ENCODE results near the gene CMTM5.

DNA sequence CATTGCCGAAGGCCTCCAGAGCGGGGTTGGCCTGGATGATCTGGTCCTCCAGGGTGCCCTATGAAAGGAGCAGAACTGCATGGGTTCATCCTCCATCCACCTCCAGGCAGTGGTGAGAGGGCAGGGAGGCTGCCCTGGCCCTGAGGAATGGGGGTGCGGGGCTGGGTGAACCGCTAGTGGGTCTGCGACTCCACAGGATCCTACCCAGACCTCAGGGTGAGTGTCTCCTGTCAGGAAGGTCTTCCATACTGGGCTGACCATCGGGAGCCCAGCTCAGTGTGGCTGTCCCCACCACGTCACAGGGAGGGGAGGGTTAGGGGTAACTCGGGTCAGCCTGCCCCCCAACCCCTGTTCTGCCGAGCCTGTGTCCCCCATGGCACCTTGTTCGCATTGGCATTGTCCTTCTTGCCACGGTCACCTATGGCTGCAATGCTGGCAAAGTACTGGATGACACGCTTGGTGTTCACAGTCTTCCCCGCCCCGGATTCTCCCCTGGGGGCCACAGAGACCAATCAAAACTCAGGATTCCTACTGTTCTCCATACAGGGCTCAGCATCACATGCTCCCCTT is 27.6 kb downstream of the CMTM5 start:
- TF ChIP-seq, protein P1, sequence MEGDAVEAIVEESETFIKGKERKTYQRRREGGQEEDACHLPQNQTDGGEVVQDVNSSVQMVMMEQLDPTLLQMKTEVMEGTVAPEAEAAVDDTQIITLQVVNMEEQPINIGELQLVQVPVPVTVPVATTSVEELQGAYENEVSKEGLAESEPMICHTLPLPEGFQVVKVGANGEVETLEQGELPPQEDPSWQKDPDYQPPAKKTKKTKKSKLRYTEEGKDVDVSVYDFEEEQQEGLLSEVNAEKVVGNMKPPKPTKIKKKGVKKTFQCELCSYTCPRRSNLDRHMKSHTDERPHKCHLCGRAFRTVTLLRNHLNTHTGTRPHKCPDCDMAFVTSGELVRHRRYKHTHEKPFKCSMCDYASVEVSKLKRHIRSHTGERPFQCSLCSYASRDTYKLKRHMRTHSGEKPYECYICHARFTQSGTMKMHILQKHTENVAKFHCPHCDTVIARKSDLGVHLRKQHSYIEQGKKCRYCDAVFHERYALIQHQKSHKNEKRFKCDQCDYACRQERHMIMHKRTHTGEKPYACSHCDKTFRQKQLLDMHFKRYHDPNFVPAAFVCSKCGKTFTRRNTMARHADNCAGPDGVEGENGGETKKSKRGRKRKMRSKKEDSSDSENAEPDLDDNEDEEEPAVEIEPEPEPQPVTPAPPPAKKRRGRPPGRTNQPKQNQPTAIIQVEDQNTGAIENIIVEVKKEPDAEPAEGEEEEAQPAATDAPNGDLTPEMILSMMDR (IDR thresholded peaks at IDR 0.05): no peak
- no peak for TF ChIP-seq EZH2 (IDR thresholded peaks at IDR 0.05)
